ENCODE data around the gene FAM89B.

DNA sequence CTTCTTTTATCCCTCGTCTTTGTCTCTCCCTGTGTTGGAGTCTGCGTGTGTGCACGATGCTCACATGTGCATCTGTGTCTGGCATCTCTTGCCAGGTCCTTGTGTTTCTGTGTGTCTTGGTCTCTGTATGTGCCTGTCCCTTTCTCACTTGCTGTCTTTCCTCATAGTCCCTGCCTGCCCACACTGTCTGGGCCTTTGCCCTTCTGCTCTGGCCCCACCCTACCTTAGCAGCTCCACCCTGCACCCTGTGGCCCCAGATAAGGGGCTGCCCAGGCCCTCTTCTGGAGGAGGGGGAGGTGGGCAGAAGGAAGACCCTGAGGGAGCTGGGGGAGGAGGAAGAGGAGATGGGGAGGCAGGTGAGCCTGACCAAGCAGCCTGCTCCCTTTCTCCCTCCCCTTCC, 6.3 kb downstream of the FAM89B start:
- TF ChIP-seq, protein P1, sequence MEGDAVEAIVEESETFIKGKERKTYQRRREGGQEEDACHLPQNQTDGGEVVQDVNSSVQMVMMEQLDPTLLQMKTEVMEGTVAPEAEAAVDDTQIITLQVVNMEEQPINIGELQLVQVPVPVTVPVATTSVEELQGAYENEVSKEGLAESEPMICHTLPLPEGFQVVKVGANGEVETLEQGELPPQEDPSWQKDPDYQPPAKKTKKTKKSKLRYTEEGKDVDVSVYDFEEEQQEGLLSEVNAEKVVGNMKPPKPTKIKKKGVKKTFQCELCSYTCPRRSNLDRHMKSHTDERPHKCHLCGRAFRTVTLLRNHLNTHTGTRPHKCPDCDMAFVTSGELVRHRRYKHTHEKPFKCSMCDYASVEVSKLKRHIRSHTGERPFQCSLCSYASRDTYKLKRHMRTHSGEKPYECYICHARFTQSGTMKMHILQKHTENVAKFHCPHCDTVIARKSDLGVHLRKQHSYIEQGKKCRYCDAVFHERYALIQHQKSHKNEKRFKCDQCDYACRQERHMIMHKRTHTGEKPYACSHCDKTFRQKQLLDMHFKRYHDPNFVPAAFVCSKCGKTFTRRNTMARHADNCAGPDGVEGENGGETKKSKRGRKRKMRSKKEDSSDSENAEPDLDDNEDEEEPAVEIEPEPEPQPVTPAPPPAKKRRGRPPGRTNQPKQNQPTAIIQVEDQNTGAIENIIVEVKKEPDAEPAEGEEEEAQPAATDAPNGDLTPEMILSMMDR (IDR thresholded peaks at IDR 0.05) = no peak
- no peak for TF ChIP-seq POLR2A (IDR thresholded peaks at IDR 0.05)

Data from sigmoid colon (tissue), 3 donors.